ENCODE measurements around the gene ZNF396.

The ZNF396 gene

GRCh38 chr18:35376742-35377695 is at the start of gene ZNF396:
ZNF396 (minus strand) TSS chr18:35377337; CDS start chr18:35374292, 3,045 bp downstream.
- peak; percentile 74 for DNase-seq

GRCh38 chr18:35426786-35427185 is 49.6 kb upstream of the ZNF396 start:
- no peak for DNase-seq

- no peak for DNase-seq
These were observed 47.2 kb upstream of the ZNF396 start for GRCh38 chr18:35424356-35424755.

- no peak for DNase-seq
These were observed 45.1 kb upstream of the ZNF396 start for GRCh38 chr18:35422237-35422636.

GRCh38 chr18:35418610-35419009 is 41.5 kb upstream of the ZNF396 start:
- DNase-seq, result no peak

GRCh38 chr18:35417223-35417622 is 40.1 kb upstream of the ZNF396 start:
- DNase-seq, result no peak

- no peak for DNase-seq
These were observed 38.5 kb upstream of the ZNF396 start for GRCh38 chr18:35415511-35416073.

GRCh38 chr18:35413163-35413511 is 36.0 kb upstream of the ZNF396 start:
- no peak for DNase-seq

GRCh38 chr18:35411625-35412351 is 34.7 kb upstream of the ZNF396 start:
- DNase-seq, result no peak

- no peak for DNase-seq
These were observed 33.4 kb upstream of the ZNF396 start for GRCh38 chr18:35410561-35410960.

GRCh38 chr18:35409911-35410310 is 32.8 kb upstream of the ZNF396 start:
- DNase-seq, result no peak

- no peak for DNase-seq
These were observed 31.7 kb upstream of the ZNF396 start for GRCh38 chr18:35408843-35409261.

- DNase-seq, result peak; percentile 72
These were observed 30.8 kb upstream of the ZNF396 start for GRCh38 chr18:35407871-35408481.

GRCh38 chr18:35406666-35407065 is 29.5 kb upstream of the ZNF396 start:
- no peak for DNase-seq

- no peak for DNase-seq
These were observed 20.8 kb upstream of the ZNF396 start for GRCh38 chr18:35397976-35398375.

GRCh38 chr18:35393716-35394115 is 16.6 kb upstream of the ZNF396 start:
- no peak for DNase-seq

GRCh38 chr18:35392375-35392774 is 15.2 kb upstream of the ZNF396 start:
- no peak for DNase-seq

GRCh38 chr18:35390951-35391700 is 14.0 kb upstream of the ZNF396 start:
- DNase-seq, result no peak

GRCh38 chr18:35389095-35389618 is 12.0 kb upstream of the ZNF396 start:
- DNase-seq, result no peak

GRCh38 chr18:35387152-35387571 is 10.0 kb upstream of the ZNF396 start:
- DNase-seq, result no peak

- DNase-seq, result peak; percentile 74
These were observed 9.5 kb upstream of the ZNF396 start for GRCh38 chr18:35386600-35387100.

- no peak for DNase-seq
These were observed 6.0 kb upstream of the ZNF396 start for GRCh38 chr18:35383136-35383535.
